ENCODE results near the gene NUTM1.
"Not testable (repeated sequence)": the region's sequence is repeated elsewhere in the genome, so short reads cannot be mapped to it uniquely, and the experiment has no call there.

NUTM1 gene

GRCh38 chr15:34397637-34398259 lies 54.6 kb downstream of the NUTM1 start:
- H3K9me3 ChIP-seq (ENCODE audit: control insufficient read depth, insufficient read depth, low read length), result not testable (repeated sequence)

DNA sequence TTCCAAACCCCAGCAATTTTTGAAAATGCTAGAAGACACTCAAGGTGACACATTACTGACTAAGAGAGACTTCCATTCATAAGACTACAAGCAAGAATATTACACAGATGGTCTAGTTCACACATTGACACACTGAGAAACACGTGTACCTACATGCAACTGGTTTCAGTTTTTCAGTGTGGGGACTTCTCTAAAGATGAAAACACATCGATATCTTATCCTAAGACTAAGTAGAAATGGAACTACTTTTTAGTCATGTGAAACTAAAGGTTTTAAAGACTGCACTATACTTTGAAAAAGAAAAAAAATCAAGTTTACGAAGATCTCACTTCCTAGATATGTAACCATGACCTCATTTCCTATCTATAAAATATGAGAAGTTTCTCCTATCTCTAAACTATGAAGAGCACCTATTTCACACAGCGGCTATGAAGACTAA lies 60.1 kb downstream of the NUTM1 start:
- not testable (repeated sequence) for H3K27me3 ChIP-seq (ENCODE audit: control insufficient read depth, insufficient read depth, low read length); H3K4me3 ChIP-seq (ENCODE audit: low read depth, low read length); H3K36me3 ChIP-seq (ENCODE audit: control insufficient read depth, insufficient read depth, low read length); H3K9ac ChIP-seq (ENCODE audit: low read depth, low read length); H3K9me3 ChIP-seq (ENCODE audit: control insufficient read depth, insufficient read depth, low read length); H3K4me1 ChIP-seq (ENCODE audit: control insufficient read depth, insufficient read depth, low read length)

More at GRCh38 chr15:34397637-34398259, 54.6 kb downstream of the NUTM1 start:
- not testable (repeated sequence) for H3K4me1 ChIP-seq (ENCODE audit: control insufficient read depth, insufficient read depth, low read length); H3K9ac ChIP-seq (ENCODE audit: low read depth, low read length); H3K4me3 ChIP-seq (ENCODE audit: low read depth, low read length); H3K27me3 ChIP-seq (ENCODE audit: control insufficient read depth, insufficient read depth, low read length); H3K36me3 ChIP-seq (ENCODE audit: control insufficient read depth, insufficient read depth, low read length)

- H3K4me3 ChIP-seq (ENCODE audit: low read depth, low read length); H3K9me3 ChIP-seq (ENCODE audit: control insufficient read depth, insufficient read depth, low read length); H3K27me3 ChIP-seq (ENCODE audit: control insufficient read depth, insufficient read depth, low read length); H3K9ac ChIP-seq (ENCODE audit: low read depth, low read length); H3K36me3 ChIP-seq (ENCODE audit: control insufficient read depth, insufficient read depth, low read length); H3K4me1 ChIP-seq (ENCODE audit: control insufficient read depth, insufficient read depth, low read length): not testable (repeated sequence)
These were observed 60.8 kb downstream of the NUTM1 start for GRCh38 chr15:34403899-34404298.

All from iPS-15b (cell line).